ENCODE data around the gene HBG1. TPM values are rescaled to one million over a fixed set of nuclear protein-coding genes. Genes with fewer than 3 reads are reported as not detected.

HBG1 gene
- total RNA-seq, 1 experiment from 2014 or later = not detected

DNA sequence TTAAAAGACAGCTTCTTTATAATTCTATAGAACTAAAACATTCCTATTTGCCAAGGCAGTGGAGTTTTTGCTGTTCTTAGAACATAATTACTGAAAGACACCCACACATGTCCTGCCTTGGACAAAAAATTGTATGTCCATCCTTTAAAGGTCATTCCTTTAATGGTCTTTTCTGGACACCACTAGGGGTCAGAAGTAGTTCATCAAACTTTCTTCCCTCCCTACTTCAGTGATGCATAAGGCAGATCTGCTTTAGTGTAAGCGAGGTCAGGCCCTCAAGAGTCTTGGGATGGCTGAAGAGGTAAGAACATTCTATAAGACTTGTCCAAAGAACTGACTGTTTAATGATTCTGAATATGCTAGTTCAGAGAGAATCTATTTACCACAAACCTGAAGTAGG lies 44.9 kb downstream of the HBG1 start:
- Histone ChIP-seq H3T11ph (ENCODE audit: low read length) (no peak overlapping the region), H3K14ac (ENCODE audit: insufficient read depth, low read length) (no peak overlapping the region), H3K79me1 (ENCODE audit: insufficient read depth, low read depth, low read length, poor library complexity, severe bottlenecking) (no peaks in the 10 kb centered on the region), H3K4me1 (ENCODE audit: insufficient read depth, low read length) (no peaks in the 10 kb centered on the region), H2BK120ac (ENCODE audit: low read depth, low read length, poor library complexity, severe bottlenecking) (no peak overlapping the region), H3K18ac (ENCODE audit: insufficient read length, low read depth, low read length) (no peak overlapping the region), H3K56ac (ENCODE audit: insufficient read length, low read depth, low read length) (no peak overlapping the region), H2BK12ac (ENCODE audit: insufficient read length, low read depth, low read length) (no peak overlapping the region), H2AFZ (ENCODE audit: low read length) (no peak overlapping the region), H3K27ac (ENCODE audit: insufficient read length, low read depth, low read length) (no peak overlapping the region), H2AK5ac (ENCODE audit: insufficient read length, low read length) (no peak overlapping the region), H4K8ac (replicated peaks; ENCODE audit: insufficient read length, low read depth, low read length) (no peak overlapping the region), H3K4ac (ENCODE audit: low read depth, low read length) (no peak overlapping the region), H2BK20ac (ENCODE audit: low read depth, low read length, poor library complexity, severe bottlenecking) (no peak overlapping the region), H3K9me3 (ENCODE audit: control insufficient read depth, low read depth, low read length) (no peaks in the 10 kb centered on the region), H3K79me2 (ENCODE audit: insufficient read depth, low read length) (no peaks in the 10 kb centered on the region), H4K5ac (ENCODE audit: insufficient read length, low read depth, low read length) (no peak overlapping the region), H3K4me2 (ENCODE audit: insufficient read depth, insufficient read length, low read length) (no peak overlapping the region), H4K91ac (ENCODE audit: insufficient read length, low read depth, low read length) (no peak overlapping the region), H2BK5ac (ENCODE audit: insufficient read length, low read length) (no peak overlapping the region), H3K27me3 (ENCODE audit: insufficient read depth, low read length) (no peaks in the 10 kb centered on the region), H3K9ac (ENCODE audit: extremely low read depth, insufficient read length, low read length) (no peak overlapping the region), H3K23ac (ENCODE audit: insufficient read length, low read depth, low read length) (no peak overlapping the region), H3K23me2 (ENCODE audit: insufficient read length, low read depth, low read length, poor library complexity, severe bottlenecking) (no peaks in the 10 kb centered on the region), H2BK15ac (ENCODE audit: low read depth, low read length) (no peak overlapping the region), H4K20me1 (ENCODE audit: control insufficient read depth, insufficient read depth, insufficient read length) (no peaks in the 10 kb centered on the region)
- Mint-ChIP-seq H3K9me3 (no peaks in the 10 kb centered on the region), H3K4me3 (no peak overlapping the region), H3K4me1 (peaks cover 0 to 4% of the 10 kb centered on the region in 2 experiments; a peak in 1 of 4 replicates), H3K36me3 (ENCODE audit: insufficient read depth in 1 of 3, low read depth in 3 of 3) (no peaks in the 10 kb centered on the region), H3K27ac (no peak overlapping the region), H3K27me3 (ENCODE audit: low read depth) (no peaks in the 10 kb centered on the region)
- DNase-seq = no peak
- TF ChIP-seq, protein P1, sequence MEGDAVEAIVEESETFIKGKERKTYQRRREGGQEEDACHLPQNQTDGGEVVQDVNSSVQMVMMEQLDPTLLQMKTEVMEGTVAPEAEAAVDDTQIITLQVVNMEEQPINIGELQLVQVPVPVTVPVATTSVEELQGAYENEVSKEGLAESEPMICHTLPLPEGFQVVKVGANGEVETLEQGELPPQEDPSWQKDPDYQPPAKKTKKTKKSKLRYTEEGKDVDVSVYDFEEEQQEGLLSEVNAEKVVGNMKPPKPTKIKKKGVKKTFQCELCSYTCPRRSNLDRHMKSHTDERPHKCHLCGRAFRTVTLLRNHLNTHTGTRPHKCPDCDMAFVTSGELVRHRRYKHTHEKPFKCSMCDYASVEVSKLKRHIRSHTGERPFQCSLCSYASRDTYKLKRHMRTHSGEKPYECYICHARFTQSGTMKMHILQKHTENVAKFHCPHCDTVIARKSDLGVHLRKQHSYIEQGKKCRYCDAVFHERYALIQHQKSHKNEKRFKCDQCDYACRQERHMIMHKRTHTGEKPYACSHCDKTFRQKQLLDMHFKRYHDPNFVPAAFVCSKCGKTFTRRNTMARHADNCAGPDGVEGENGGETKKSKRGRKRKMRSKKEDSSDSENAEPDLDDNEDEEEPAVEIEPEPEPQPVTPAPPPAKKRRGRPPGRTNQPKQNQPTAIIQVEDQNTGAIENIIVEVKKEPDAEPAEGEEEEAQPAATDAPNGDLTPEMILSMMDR (conservative IDR thresholded peaks at IDR 0.05) = peak; percentile 74
- WGBS (ENCODE audit: extremely low coverage, insufficient read length, low lambda C conversion rate) = no CpG with 5 or more reads among the region's 1 CpG
